ENCODE results near the gene NFE2L2. TPM values are rescaled to one million over a fixed set of nuclear protein-coding genes. Genes with fewer than 3 reads are reported as not detected.

NFE2L2 gene
- total RNA-seq, 1 donor from 2014 or later = 105 TPM

DNA sequence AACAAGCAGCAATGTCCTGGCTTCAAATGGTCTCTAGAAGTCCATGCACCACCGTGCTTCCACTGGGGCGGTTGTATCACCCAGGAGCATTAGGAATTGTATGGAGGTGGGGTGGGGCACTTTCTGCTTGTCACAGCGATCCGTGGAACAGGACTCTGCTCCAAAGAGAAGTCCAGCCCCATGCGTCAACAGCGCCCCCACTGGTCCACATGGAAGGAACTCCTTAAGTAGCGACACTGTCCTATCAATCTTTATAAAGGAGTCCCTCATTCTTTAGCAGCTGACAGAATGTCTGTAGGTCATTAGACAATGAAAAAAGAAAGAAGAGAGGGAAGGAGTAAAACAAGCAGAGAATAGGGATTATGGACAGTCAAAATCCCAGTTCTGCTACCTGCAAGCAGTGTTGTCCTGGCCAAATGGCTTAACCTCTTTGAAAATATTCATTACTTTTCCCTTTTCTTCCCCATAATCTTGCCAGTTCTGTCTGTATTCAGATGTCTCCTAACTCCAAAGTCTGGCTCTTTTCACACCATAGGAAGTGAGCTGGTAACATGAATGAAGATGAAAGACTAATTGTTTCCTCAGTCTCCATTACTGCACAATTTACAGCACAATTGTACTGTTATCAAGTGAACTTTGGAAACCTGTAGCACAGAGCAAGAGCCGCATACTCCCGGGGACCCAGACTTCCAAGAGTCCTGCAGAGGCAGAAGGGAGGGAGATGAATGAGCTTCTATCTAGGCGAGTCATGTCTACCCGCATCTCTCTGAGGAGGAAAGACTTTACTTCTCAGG is 9.9 kb downstream of the NFE2L2 start:
- H3K4me1 ChIP-seq = peaks cover 100% of the 10 kb centered on the region
- TF ChIP-seq, protein P1, sequence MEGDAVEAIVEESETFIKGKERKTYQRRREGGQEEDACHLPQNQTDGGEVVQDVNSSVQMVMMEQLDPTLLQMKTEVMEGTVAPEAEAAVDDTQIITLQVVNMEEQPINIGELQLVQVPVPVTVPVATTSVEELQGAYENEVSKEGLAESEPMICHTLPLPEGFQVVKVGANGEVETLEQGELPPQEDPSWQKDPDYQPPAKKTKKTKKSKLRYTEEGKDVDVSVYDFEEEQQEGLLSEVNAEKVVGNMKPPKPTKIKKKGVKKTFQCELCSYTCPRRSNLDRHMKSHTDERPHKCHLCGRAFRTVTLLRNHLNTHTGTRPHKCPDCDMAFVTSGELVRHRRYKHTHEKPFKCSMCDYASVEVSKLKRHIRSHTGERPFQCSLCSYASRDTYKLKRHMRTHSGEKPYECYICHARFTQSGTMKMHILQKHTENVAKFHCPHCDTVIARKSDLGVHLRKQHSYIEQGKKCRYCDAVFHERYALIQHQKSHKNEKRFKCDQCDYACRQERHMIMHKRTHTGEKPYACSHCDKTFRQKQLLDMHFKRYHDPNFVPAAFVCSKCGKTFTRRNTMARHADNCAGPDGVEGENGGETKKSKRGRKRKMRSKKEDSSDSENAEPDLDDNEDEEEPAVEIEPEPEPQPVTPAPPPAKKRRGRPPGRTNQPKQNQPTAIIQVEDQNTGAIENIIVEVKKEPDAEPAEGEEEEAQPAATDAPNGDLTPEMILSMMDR (IDR thresholded peaks at IDR 0.05) = peak; percentile 20
- H3K36me3 ChIP-seq = no peaks in the 10 kb centered on the region
- no peak overlapping the region for H3K4me3 ChIP-seq
- H3K27me3 ChIP-seq (ENCODE audit: low read depth) = no peaks in the 10 kb centered on the region
- DNase-seq = peak; percentile 57
- peak overlapping the region; percentile 25 for H3K27ac ChIP-seq
- intact Hi-C loops (cut with DNase I) = no loop called here
- no peaks in the 10 kb centered on the region for H3K9me3 ChIP-seq
- ATAC-seq = no peak

DNA sequence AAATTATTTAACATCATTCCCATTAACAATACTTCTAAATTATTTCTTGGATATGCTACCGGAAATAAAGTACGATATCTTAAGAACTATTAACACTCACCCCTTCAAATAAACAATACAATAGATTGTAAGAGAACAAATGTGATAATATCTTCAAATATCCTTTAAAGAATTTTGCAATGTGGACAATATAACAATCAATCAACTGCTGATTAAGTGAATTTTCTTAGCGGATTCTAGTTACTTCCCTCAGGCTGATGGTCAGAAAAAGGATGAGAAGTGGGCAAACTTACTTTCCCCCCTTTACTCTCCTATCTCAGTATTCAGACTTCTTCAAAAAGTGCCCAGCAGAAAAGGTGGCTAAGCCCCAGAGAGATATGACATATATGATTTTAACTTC is 10.8 kb downstream of the NFE2L2 start:
- intact Hi-C loops (cut with DNase I) = no loop called here
- TF ChIP-seq, protein P1 (IDR thresholded peaks at IDR 0.05) = no peak
- ATAC-seq (no peak), DNase-seq (no peak)
- Histone ChIP-seq H3K36me3 (no peaks in the 10 kb centered on the region), H3K9me3 (no peaks in the 10 kb centered on the region), H3K4me3 (no peak overlapping the region), H3K27ac (no peak overlapping the region), H3K27me3 (ENCODE audit: low read depth) (no peaks in the 10 kb centered on the region), H3K4me1 (peaks cover 100% of the 10 kb centered on the region)

DNA sequence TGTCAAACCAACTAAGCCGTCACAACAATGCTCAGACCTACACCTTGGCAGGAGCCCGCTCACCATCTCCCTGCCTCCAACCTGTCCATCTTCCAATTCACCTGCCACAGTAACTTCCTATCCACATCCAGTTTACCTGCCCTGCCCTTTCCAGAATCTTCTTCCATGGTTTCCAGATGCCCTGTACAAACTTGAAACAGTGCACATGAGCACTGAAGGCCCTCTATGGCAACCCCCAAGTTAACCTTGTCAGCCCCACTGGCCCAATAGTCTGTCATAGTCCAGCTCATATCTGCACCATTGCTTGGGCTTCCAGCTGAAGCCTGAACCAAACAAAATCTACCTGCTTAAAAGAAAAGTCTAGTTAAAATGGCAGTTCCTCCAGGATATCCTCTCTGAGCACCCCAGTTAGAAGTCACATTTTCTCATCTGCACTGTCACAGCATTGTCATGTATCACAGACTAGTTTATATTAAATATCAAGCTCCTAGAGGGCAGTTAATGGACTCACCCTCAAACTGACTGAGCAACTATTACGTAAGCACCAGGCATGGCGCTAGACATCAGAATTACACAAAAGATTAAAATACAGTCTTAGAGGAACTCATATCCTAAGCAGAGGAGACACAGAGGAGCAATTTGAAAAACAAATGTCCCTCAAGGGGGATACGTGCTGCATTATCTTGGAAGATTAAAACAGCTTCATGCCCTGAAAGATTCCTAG is 11.6 kb downstream of the NFE2L2 start:
- ATAC-seq (no peak), DNase-seq (no peak)
- intact Hi-C loops (cut with DNase I) = no loop called here
- Histone ChIP-seq H3K27ac (peak overlapping the region; percentile 68), H3K27me3 (ENCODE audit: low read depth) (no peaks in the 10 kb centered on the region), H3K36me3 (no peaks in the 10 kb centered on the region), H3K4me1 (peaks cover 100% of the 10 kb centered on the region), H3K4me3 (no peak overlapping the region), H3K9me3 (no peaks in the 10 kb centered on the region)
- TF ChIP-seq, protein P1 (IDR thresholded peaks at IDR 0.05) = no peak

DNA sequence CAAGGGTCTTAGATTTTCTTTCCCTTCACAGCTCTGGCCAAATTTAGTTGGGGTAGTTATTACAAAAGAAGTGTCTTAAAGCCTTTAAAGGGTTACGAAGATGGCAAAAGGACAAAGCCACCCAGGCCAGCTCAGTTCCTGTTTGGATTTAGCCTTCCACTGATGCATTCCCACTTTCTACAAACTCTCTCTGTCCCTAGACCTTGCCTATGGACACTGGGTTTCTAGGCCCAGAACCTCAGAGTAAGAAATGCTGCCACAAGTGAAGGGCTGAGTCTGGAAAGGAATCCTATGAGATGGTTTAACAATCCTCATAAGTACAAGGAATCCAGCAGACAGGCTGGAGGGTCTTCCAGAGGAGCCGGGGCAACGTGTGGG is 13.4 kb downstream of the NFE2L2 start:
- TF ChIP-seq, protein P1 (IDR thresholded peaks at IDR 0.05) = no peak
- no peak for ATAC-seq

DNA sequence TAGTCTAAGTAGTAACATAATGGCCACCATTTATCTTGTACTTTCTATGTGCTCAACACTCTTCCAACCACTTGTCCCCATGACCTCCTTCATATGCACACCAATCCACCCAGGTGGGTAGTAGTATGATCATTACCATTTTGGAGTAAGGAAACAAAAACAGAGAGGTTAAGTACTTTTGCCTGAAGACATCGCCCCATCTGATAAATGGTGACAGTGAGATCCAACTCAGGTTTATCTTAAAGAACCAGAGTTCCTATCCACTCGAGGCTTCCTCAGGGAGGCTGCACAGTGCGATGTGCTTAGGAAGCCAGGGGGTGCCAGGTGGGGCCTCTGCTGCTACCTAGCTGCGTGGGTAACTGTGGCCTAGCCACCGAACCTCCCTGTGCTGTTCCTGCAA is 14.1 kb downstream of the NFE2L2 start:
- Histone ChIP-seq H3K4me1 (peaks cover 99% of the 10 kb centered on the region), H3K27ac (no peak overlapping the region)

More for the DNA sequence above, 13.4 kb downstream of the NFE2L2 start:
- Histone ChIP-seq H3K36me3 (no peaks in the 10 kb centered on the region), H3K4me3 (no peak overlapping the region), H3K27me3 (ENCODE audit: low read depth) (no peaks in the 10 kb centered on the region), H3K4me1 (peaks cover 99% of the 10 kb centered on the region), H3K9me3 (no peaks in the 10 kb centered on the region), H3K27ac (peak overlapping the region; percentile 68)
- intact Hi-C loops (cut with DNase I) = no loop called here
- DNase-seq = no peak

More for the DNA sequence above, 14.1 kb downstream of the NFE2L2 start:
- Histone ChIP-seq H3K9me3 (no peaks in the 10 kb centered on the region), H3K4me3 (no peak overlapping the region), H3K27me3 (ENCODE audit: low read depth) (no peaks in the 10 kb centered on the region), H3K36me3 (no peaks in the 10 kb centered on the region)
- intact Hi-C loops (cut with DNase I) = no loop called here
- DNase-seq (no peak), ATAC-seq (no peak)
- TF ChIP-seq, protein P1 (IDR thresholded peaks at IDR 0.05) = no peak
